Testis (tissue), 3 donors: ENCODE data around the gene FSTL4. TPM values are rescaled to one million over a fixed set of nuclear protein-coding genes. Genes with fewer than 3 reads are reported as not detected.

ENCODE experiments used
- DNase-seq: peaks from one replicate; pipeline ENCODE4 v3.0.0-alpha.2; 2019
- H3K27ac ChIP-seq, 2 donors: fragments of 200-600 bp; sonication (generic); one replicate each; pipeline ENCODE4 v1.5.1; 2019
- H3K27me3 ChIP-seq: fragments of 200-600 bp; sonication (generic); one replicate; pipeline ENCODE4 v1.5.1; 2019
- H3K36me3 ChIP-seq: fragments of 200-600 bp; sonication (generic); one replicate; pipeline ENCODE4 v1.5.1; 2017; ENCODE audit warnings: low read depth; ENCODE audit errors: missing control alignments
- H3K4me1 ChIP-seq: fragments of 200-600 bp; sonication (generic); one replicate; pipeline ENCODE4 v1.5.1; 2019
- H3K4me3 ChIP-seq, 2 donors: fragments of 200-600 bp; sonication (generic); one replicate each; pipeline ENCODE4 v1.5.1; 2017 to 2019
- H3K9me3 ChIP-seq: fragments of 200-600 bp; sonication (generic); one replicate; pipeline ENCODE4 v1.5.1; 2017
- POLR2A ChIP-seq: fragments of 450-650 bp; IDR thresholded peaks from one replicate; pipeline ENCODE4 v1.6.1; 2017; ENCODE audit warnings: antibody characterized with exemption, mild to moderate bottlenecking, moderate library complexity
- WGBS, 2 donors: methylation state at CpG; one replicate each; pipeline ENCODE4 v1.1.5; 2018; 5-methylcytosine and 5-hydroxymethylcytosine counted together
- intact Hi-C: fragments of 100-400 bp; cut with DNase I; formaldehyde crosslinking; loops from one replicate; pipeline ENCODE4 v1.15.1; 2023; ENCODE audit warnings: low total_unique reads
- polyA plus RNA-seq: library from polyadenylated mRNA; stranded (reverse); fragments of 350-450 nt; fragmentation: Illumina TruSeq; extraction: RNeasy Lipid Tissue Mini Kit (QIAGEN cat#74804); gene quantifications from one replicate; pipeline ENCODE4 v1.2.3, GENCODE V29; 2014; ENCODE audit warnings: low read depth, low replicate concordance; ENCODE audit not compliant: insufficient read depth
- total RNA-seq, 2 donors: library from RNA; depleted of rRNA; stranded (reverse); fragments of >200 nt; gene quantifications; one replicate each; pipeline ENCODE4 v1.2.3, GENCODE V29; 2016
- TF ChIP-seq, protein P1 (sequence below), 3 experiments: fragments of 450-650 bp in 2 of 3; fragments of 200-600 bp in 1 of 3; sonication (generic) in 1 of 3; IDR thresholded peaks; one replicate each; pipeline ENCODE4 v1.5.1; 2016 to 2019; ENCODE audit warnings: antibody characterized with exemption in 3 of 3, mild to moderate bottlenecking in 2 of 3, moderate library complexity in 1 of 3

Gene FSTL4
- total and polyA plus RNA-seq, 3 donors from 2014 or later: 7.1 to 8.6 (median 7.4) TPM

GRCh38 chr5:133357758-133358157, 254.6 kb downstream of the FSTL4 start:
- WGBS, 2 donors: 94 to 100% methylated on average over 2 to 4 of the region's 4 CpGs
- TF ChIP-seq, protein P1, sequence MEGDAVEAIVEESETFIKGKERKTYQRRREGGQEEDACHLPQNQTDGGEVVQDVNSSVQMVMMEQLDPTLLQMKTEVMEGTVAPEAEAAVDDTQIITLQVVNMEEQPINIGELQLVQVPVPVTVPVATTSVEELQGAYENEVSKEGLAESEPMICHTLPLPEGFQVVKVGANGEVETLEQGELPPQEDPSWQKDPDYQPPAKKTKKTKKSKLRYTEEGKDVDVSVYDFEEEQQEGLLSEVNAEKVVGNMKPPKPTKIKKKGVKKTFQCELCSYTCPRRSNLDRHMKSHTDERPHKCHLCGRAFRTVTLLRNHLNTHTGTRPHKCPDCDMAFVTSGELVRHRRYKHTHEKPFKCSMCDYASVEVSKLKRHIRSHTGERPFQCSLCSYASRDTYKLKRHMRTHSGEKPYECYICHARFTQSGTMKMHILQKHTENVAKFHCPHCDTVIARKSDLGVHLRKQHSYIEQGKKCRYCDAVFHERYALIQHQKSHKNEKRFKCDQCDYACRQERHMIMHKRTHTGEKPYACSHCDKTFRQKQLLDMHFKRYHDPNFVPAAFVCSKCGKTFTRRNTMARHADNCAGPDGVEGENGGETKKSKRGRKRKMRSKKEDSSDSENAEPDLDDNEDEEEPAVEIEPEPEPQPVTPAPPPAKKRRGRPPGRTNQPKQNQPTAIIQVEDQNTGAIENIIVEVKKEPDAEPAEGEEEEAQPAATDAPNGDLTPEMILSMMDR (IDR thresholded peaks at IDR 0.05): no peak
- TF ChIP-seq POLR2A: no peak
- no peaks in the 10 kb centered on the region for H3K4me1 ChIP-seq
- no peaks in the 10 kb centered on the region for H3K27me3 ChIP-seq
- no peak overlapping the region for H3K27ac ChIP-seq
- intact Hi-C loops: no loop called here
- no peaks in the 10 kb centered on the region for H3K9me3 ChIP-seq
- no peaks in the 10 kb centered on the region for H3K36me3 ChIP-seq
- no peak for DNase-seq
- no peak overlapping the region for H3K4me3 ChIP-seq

DNA sequence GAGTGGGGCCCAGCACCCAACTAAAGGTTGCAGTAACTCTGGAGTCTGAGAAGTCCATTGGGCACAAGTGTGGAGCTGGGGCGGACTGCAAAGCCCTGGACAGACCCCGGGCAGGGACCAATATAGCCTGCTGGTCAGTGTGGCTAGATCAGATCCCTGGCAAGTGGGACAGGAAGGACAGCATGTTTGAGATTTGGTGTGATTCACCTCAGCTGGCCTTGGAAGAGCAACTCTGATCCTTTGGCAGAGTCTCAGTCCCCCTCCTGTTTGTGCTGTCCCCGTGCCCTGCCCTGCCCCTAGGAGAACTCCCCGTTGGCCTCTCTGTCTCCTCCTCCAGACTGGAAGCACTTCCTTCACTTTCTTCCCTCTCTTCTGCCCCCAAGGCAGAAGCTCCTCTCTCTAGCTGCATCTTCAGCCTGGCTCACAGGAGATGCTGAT, 255.3 kb downstream of the FSTL4 start:
- TF ChIP-seq, protein P1 (IDR thresholded peaks at IDR 0.05): no peak
- no peak for TF ChIP-seq POLR2A
- Histone ChIP-seq H3K36me3 (no peaks in the 10 kb centered on the region), H3K27ac (no peak overlapping the region), H3K27me3 (no peaks in the 10 kb centered on the region), H3K9me3 (no peaks in the 10 kb centered on the region), H3K4me3 (no peak overlapping the region), H3K4me1 (no peaks in the 10 kb centered on the region)
- intact Hi-C loops: no loop called here
- WGBS, 2 donors: 69 to 71% methylated on average over 2 to 4 of the region's 4 CpGs
- DNase-seq: no peak

GRCh38 chr5:133356396-133356983, 255.9 kb downstream of the FSTL4 start:
- no peak overlapping the region for H3K4me3 ChIP-seq
- 82 to 95% methylated on average over 4 to 5 of the region's 5 CpGs for WGBS, 2 donors
- H3K36me3 ChIP-seq: no peaks in the 10 kb centered on the region
- no peak for DNase-seq
- H3K4me1 ChIP-seq: no peaks in the 10 kb centered on the region
- TF ChIP-seq, protein P1 (IDR thresholded peaks at IDR 0.05): no peak
- TF ChIP-seq POLR2A: no peak
- H3K27me3 ChIP-seq: no peaks in the 10 kb centered on the region
- intact Hi-C loops: no loop called here
- no peaks in the 10 kb centered on the region for H3K9me3 ChIP-seq
- H3K27ac ChIP-seq: no peak overlapping the region

DNA sequence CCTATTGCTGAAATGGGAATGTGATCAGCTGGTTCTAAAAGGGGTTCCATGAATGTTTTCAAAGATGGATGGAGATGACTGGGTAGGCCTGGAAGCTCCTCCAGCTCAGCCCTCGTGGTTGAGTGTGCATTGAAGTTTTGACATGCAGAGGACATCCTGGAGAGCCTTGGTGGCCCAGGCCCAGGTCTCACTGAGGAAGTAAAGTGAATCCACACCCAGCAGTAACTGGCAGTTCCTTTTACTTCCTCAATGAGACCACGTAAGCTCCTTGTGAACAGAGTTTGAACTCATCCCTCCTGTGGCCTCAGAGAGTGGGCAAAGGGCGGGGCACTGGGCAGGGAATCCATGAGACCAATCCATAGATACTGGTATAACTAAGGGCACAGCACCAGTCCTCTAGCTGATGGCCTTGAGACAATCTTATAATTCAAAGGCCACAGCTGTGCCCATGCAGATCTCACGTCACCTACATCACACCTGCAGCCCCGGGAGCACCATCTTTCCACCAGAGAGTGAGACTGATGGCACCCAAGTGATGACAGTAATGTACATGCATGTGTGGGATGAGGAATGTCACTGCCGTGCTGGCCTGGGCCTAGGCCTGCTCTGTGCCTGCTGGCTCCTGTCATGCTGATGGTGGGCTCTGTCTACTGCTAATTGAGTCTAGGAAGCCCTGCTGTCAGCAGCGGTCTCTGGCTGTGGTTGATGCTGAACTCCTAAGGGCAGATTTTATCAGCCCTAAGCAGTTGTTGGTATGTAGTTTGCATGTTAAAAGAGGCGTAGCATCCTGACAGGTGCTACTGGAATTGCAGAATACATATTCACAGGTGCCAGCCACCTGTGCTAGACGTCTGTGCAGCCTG, 257.8 kb downstream of the FSTL4 start:
- Histone ChIP-seq H3K4me3 (no peak overlapping the region), H3K4me1 (no peaks in the 10 kb centered on the region), H3K27me3 (no peaks in the 10 kb centered on the region), H3K27ac (no peak overlapping the region), H3K9me3 (no peaks in the 10 kb centered on the region), H3K36me3 (no peaks in the 10 kb centered on the region)
- WGBS, 2 donors: 86 to 92% methylated on average over 4 to 9 of the region's 9 CpGs
- DNase-seq: no peak
- TF ChIP-seq POLR2A: no peak
- TF ChIP-seq, protein P1 (IDR thresholded peaks at IDR 0.05): no peak
- intact Hi-C loops: no loop called here
